PC-3 (cell line): ENCODE results near the gene ST3GAL6. TPM values are rescaled to one million over a fixed set of nuclear protein-coding genes. Genes with fewer than 3 reads are reported as not detected.

ENCODE experiments used
- ATAC-seq: fragments of 200-7000 bp; cut with Tn5 transposase; 2 replicates; pipeline ENCODE4 v1.9.1; 2020; ENCODE audit warnings: mild to moderate bottlenecking, moderate library complexity
- BruUV-seq: library from RNA; stranded (reverse); fragments of 400-500 nt; replicated peaks from 2 replicates; lab custom pipeline; 2021; lab: Mats Ljungman, UMichigan
- CTCF ChIA-PET: fragments of 300-600 bp; sonication (Branson Sonifier 250); formaldehyde crosslinking; loops from one replicate; lab custom pipeline; 2022; ENCODE audit warnings: antibody characterized with exemption; lab: Charles Lee
- POLR2A ChIA-PET: fragments of 300-600 bp; sonication (Branson Sonifier 250); formaldehyde crosslinking; loops from one replicate; lab custom pipeline; 2022; ENCODE audit warnings: antibody characterized with exemption; ENCODE audit not compliant: unreplicated experiment; lab: Charles Lee
- DNase-seq: peaks from one replicate; pipeline ENCODE4 v3.0.0-alpha.2; 2015
- H2AFZ ChIP-seq: fragments of 300-600 bp; sonication (generic); 2 replicates; pipeline ENCODE4 v1.6.0; 2016; ENCODE audit warnings: antibody characterized with exemption, low read length
- H3F3A ChIP-seq: fragments of 300-600 bp; sonication (generic); one replicate; pipeline ENCODE4 v1.6.0; 2017; ENCODE audit warnings: antibody characterized with exemption, low read length, control low read depth, mild to moderate bottlenecking; ENCODE audit not compliant: unreplicated experiment
- H3K27ac ChIP-seq: fragments of 300-600 bp; sonication (generic); 2 replicates; pipeline ENCODE4 v1.5.1; 2016; ENCODE audit warnings: mild to moderate bottlenecking, low read length
- H3K27me3 ChIP-seq: fragments of 300-600 bp; sonication (generic); 2 replicates; pipeline ENCODE4 v1.6.1; 2016; ENCODE audit warnings: low read length, mixed read lengths
- H3K36me3 ChIP-seq: fragments of 300-600 bp; sonication (generic); 2 replicates; pipeline ENCODE4 v1.6.1; 2016; ENCODE audit warnings: low read depth, mixed run types, low read length, mixed read lengths
- H3K4me1 ChIP-seq: fragments of 300-600 bp; sonication (generic); 2 replicates; pipeline ENCODE4 v1.5.1; 2016; ENCODE audit warnings: low read length; ENCODE audit not compliant: insufficient read depth
- H3K4me2 ChIP-seq: fragments of 300-600 bp; sonication (generic); 2 replicates; pipeline ENCODE4 v1.6.0; 2016; ENCODE audit warnings: low read length
- H3K4me3 ChIP-seq: fragments of 300-600 bp; sonication (generic); 2 replicates; pipeline ENCODE4 v1.5.1; 2016; ENCODE audit warnings: mild to moderate bottlenecking, low read length, mixed read lengths
- H3K79me2 ChIP-seq: fragments of 300-600 bp; sonication (generic); 2 replicates; pipeline ENCODE4 v1.6.1; 2017; ENCODE audit warnings: low read length, mixed read lengths
- H3K9ac ChIP-seq: fragments of 300-600 bp; sonication (generic); 2 replicates; pipeline ENCODE4 v1.6.0; 2016; ENCODE audit warnings: mild to moderate bottlenecking, low read length
- H3K9me2 ChIP-seq: fragments of 300-600 bp; sonication (generic); replicated peaks from 2 replicates; pipeline ENCODE4 v1.6.1; 2016; ENCODE audit warnings: mixed run types, low read length, mixed read lengths
- H3K9me3 ChIP-seq: fragments of 300-600 bp; sonication (generic); 2 replicates; pipeline ENCODE4 v1.6.1; 2016; ENCODE audit warnings: low read length, mixed read lengths
- H4K20me1 ChIP-seq: fragments of 300-600 bp; sonication (generic); 2 replicates; pipeline ENCODE4 v1.6.1; 2016; ENCODE audit warnings: low read length, mixed read lengths
- CTCF ChIP-seq: fragments of 300-600 bp; sonication (generic); conservative IDR thresholded peaks from 2 replicates; pipeline ENCODE4 v1.5.1; 2017; ENCODE audit warnings: antibody characterized with exemption, low read depth, mild to moderate bottlenecking, low read length
- EZH2 ChIP-seq: fragments of 300-600 bp; sonication (generic); IDR thresholded peaks from one replicate; pipeline ENCODE4 v1.6.1; 2017; ENCODE audit warnings: antibody characterized with exemption, mild to moderate bottlenecking, low read length; ENCODE audit not compliant: unreplicated experiment
- EZH2phosphoT487 ChIP-seq: fragments of 300-600 bp; sonication (generic); IDR thresholded peaks from 2 replicates; pipeline ENCODE4 v1.6.1; 2018; ENCODE audit warnings: mild to moderate bottlenecking, antibody characterized with exemption, low read length, borderline replicate concordance
- intact Hi-C: fragments of 100-400 bp; cut with micrococcal nuclease; formaldehyde crosslinking; loops from 2 replicates; pipeline ENCODE4 v1.9.0; 2023
- total RNA-seq: library from RNA; depleted of rRNA; stranded (reverse); fragments of >200 nt; gene quantifications from 2 replicates; pipeline ENCODE4 v1.2.3, GENCODE V29; 2014

The ST3GAL6 gene
- total RNA-seq, 1 experiment from 2014 or later, result 11.5 TPM

GRCh38 chr3:98784666-98785600 lies 21.8 kb downstream of the ST3GAL6 start:
- Histone ChIP-seq H3K9me2 (no peaks in the 10 kb centered on the region), H3F3A (no peaks in the 10 kb centered on the region), H2AFZ (no peak overlapping the region), H3K27me3 (no peaks in the 10 kb centered on the region), H3K9ac (no peak overlapping the region), H4K20me1 (no peaks in the 10 kb centered on the region), H3K27ac (no peak overlapping the region), H3K79me2 (no peaks in the 10 kb centered on the region), H3K9me3 (no peaks in the 10 kb centered on the region), H3K4me1 (peaks cover 14% of the 10 kb centered on the region), H3K36me3 (no peaks in the 10 kb centered on the region; the same call in 1 of the 2 replicates), H3K4me3 (no peak overlapping the region), H3K4me2 (peak overlapping the region; percentile 19; the same call in 1 of the 2 replicates)
- POLR2A ChIA-PET, result no interaction called here
- TF ChIP-seq CTCF, result no peak
- TF ChIP-seq EZH2, result no peak
- TF ChIP-seq EZH2phosphoT487, result no peak
- BruUV-seq, result no TSS peak
- CTCF ChIA-PET, result no interaction called here
- DNase-seq (peak; percentile 73), ATAC-seq (peak; percentile 68)
- intact Hi-C loops, result no loop called here

GRCh38 chr3:98786364-98787006 lies 23.3 kb downstream of the ST3GAL6 start:
- Histone ChIP-seq H2AFZ (no peak overlapping the region), H3K79me2 (no peaks in the 10 kb centered on the region), H3K4me1 (peaks cover 14% of the 10 kb centered on the region), H3K4me2 (no peak overlapping the region), H3K4me3 (no peak overlapping the region), H4K20me1 (no peaks in the 10 kb centered on the region), H3F3A (peaks cover 4% of the 10 kb centered on the region), H3K9me2 (no peaks in the 10 kb centered on the region), H3K9me3 (no peaks in the 10 kb centered on the region), H3K36me3 (no peaks in the 10 kb centered on the region; the same call in 1 of the 2 replicates), H3K9ac (no peak overlapping the region), H3K27ac (no peak overlapping the region), H3K27me3 (no peaks in the 10 kb centered on the region)
- DNase-seq (no peak), ATAC-seq (no peak)
- CTCF ChIA-PET, result no interaction called here
- TF ChIP-seq EZH2 (no peak), CTCF (no peak), EZH2phosphoT487 (no peak)
- no TSS peak for BruUV-seq
- intact Hi-C loops, result no loop called here
- POLR2A ChIA-PET, result no interaction called here
